Measurements from ENCODE around the gene PIK3R3. TPM values are rescaled to one million over a fixed set of nuclear protein-coding genes. Genes with fewer than 3 reads are reported as not detected.
A peak's percentile ranks its signal among the peaks of the same experiment; 100 is the strongest.
"Not testable (repeated sequence)": the region's sequence is repeated elsewhere in the genome, so short reads cannot be mapped to it uniquely, and the experiment has no call there.

PIK3R3 gene
- total RNA-seq, 1 experiment from 2014 or later, result 19.2 TPM

GRCh38 chr1:46065405-46065804, 67.0 kb downstream of the PIK3R3 start:
- no peak for DNase-seq (ENCODE audit: low read depth)

- DNase-seq (ENCODE audit: low read depth), result no peak
Measured at GRCh38 chr1:46064708-46065107, 67.7 kb downstream of the PIK3R3 start.

DNA sequence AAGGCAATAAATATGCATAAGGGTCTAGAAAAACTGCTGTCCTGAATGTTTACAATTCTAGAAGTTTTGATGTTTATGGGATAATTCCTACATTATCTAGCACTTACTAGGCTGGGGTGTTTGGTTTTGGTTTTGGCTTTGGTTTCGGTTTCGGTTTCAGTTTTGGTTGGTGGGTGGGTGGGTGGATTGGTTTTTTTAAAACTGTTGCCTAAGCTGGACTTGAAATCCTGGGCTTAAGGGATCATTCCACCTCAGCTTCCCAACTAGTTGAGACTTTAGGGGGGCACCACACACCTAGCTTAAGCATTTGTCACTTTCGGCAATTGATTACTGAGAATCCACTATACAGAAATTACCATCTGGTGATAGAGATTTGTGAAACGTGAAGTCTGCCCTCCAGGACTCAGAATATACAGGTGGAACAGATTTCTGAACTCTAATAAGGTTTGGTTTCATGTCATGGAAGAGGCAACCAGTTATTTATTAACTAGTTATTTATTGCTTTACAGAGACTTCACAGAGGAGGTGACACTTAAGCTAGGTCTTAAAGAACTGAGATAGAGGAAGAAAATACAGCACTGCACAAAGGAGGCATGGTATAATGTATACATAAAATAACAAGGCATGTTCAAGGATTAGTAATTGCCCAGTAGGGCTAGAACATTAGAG, 69.6 kb downstream of the PIK3R3 start:
- DNase-seq (ENCODE audit: low read depth), result no peak

GRCh38 chr1:46061146-46061545, 71.3 kb downstream of the PIK3R3 start:
- DNase-seq (ENCODE audit: low read depth), result no peak

GRCh38 chr1:46058936-46059335, 73.5 kb downstream of the PIK3R3 start:
- DNase-seq (ENCODE audit: low read depth), result no peak

GRCh38 chr1:46057781-46058180, 74.6 kb downstream of the PIK3R3 start:
- DNase-seq (ENCODE audit: low read depth), result no peak

DNA sequence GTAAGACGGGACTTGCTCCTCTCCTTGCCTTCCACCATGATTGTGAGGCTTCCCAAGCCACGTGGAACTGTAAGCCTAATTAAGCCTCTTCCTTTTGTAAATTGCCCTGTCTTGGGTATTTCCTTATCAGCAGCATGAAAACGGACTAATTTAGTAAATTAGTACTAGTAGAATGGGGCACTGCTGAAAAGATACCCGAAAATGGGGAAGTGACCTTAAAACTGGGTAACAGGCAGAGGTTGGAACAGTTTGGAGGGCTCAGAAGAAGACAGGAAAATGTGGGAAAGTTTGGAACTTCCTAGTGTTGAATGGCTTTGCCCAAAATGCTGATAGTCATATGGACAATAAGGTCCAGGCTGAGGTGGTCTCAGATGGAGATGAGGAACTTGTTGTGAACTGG, 75.2 kb downstream of the PIK3R3 start:
- DNase-seq (ENCODE audit: low read depth), result not testable (repeated sequence)

DNA sequence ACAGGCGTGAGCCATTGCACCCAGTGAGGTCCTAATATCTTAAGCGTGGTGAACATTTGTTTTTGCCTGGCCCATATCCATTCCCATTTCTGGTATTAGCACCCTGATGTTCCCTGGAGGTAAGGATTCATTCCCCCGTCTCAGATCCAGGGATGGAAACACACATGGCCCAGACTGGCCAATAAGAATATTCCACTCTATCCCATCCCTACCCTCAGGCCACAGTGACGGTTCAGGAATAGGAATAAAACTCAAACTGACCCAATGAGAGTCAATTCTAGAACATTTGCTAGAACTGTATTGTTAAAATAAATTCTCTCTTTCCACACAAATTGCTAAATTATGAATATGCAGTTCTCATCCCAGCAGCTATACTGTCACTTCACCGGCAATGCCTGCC, 76.1 kb downstream of the PIK3R3 start:
- DNase-seq (ENCODE audit: low read depth), result no peak

GRCh38 chr1:46053734-46054133, 78.7 kb downstream of the PIK3R3 start:
- no peak for DNase-seq (ENCODE audit: low read depth)

GRCh38 chr1:46044116-46044515, 88.3 kb downstream of the PIK3R3 start:
- no peak for DNase-seq (ENCODE audit: low read depth)

DNA sequence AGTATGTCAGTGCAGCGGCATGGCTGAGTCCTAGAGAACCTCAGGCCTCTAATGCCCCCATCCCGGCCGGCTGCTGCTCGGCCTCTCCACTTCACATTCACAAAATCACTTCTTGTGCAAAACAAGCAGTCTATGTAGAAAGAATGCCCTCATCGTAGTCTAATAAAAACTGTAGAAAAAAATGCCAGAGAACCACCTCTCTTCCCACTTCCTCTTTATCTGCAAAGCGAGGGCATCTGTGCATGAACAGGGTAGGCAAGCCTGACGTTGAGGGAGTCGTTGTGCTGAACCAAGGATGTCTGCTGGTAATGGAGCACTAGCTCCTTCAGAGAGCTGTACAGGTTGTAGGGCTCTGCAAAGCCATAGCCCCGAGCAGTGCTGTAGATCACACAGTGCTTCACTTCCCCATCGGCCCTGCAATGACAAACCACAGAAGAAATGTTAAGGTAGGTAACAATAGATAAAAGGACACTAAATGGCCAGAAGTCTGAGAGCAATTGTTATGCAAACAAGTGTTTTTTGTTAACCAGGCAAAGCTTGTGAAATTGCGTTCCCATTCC, 88.9 kb downstream of the PIK3R3 start:
- no peak for DNase-seq (ENCODE audit: low read depth)

DNA sequence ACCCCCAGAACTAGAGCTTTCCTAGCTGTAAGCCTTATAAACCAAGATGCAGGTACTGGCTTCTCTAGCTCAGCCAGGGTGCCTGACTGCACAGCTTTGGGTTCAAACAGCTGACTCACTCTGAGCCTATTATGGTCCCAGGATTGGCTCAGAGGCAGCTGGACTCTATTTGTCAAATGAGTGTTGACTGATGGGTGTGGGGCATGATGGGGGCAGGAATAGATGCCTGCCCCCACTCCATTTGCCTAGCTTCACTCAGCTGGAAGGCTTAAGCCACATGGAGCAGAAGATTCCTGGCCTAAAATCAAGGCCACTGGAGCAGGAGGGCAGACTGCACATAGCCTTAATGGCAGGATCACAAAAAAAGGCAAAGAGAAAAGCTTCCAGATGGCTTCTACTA, 90.5 kb downstream of the PIK3R3 start:
- DNase-seq (ENCODE audit: low read depth), result peak; percentile 67

GRCh38 chr1:46041551-46041950, 90.9 kb downstream of the PIK3R3 start:
- DNase-seq (ENCODE audit: low read depth), result no peak

DNA sequence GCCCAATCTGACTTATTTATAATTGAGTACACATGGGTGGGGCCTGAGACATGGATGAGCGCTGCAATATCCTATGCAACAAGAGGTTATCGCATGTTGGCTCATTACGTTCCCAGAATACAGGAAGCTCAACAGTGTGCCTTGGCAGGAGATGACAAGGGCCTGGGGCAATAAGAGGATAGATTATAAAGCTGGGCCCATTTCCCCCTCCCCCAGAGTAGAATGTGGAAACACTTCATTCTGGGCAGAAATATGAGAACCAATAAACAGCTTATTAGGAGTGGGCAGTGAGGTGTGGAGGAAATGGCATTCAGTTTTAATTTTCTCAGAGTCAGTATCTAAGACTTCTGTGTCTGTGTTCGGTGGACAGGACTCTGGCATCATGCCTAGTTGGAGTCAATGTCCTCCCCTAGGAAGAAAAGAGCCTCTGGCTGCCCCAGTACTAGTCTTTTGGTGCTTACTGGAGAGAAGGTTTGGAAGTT, 92.8 kb downstream of the PIK3R3 start:
- DNase-seq (ENCODE audit: low read depth), result peak; percentile 14

- DNase-seq (ENCODE audit: low read depth), result peak; percentile 69
Measured at GRCh38 chr1:46036894-46037839, 95.3 kb downstream of the PIK3R3 start.

DNA sequence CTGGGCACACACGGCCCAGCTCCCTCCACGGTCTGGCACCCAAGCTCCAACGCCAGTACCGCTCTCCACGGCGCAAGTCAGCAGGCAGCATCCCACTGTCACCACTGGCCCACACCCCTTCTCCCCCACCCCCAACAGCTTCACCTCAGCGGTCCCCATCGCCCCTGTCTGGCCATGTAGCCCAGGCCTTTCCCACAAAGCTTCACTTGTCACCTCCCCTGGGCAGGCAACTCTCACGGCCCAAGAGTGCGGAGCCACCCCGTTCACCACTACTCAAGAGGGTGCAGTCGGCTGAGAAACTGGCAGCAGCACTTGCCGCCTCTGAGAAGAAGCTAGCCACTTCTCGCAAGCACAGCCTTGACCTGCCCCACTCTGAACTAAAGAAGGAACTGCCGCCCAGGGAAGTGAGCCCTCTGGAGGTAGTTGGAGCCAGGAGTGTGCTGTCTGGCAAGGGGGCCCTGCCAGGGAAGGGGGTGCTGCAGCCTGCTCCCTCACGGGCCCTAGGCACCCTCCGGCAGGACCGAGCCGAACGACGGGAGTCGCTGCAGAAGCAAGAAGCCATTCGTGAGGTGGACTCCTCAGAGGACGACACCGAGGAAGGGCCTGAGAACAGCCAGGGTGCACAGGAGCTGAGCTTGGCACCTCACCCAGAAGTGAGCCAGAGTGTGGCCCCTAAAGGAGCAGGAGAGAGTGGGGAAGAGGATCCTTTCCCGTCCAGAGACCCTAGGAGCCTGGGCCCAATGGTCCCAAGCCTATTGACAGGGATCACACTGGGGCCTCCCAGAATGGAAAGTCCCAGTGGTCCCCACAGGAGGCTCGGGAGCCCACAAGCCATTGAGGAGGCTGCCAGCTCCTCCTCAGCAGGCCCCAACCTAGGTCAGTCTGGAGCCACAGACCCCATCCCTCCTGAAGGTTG, 97.6 kb downstream of the PIK3R3 start:
- DNase-seq (ENCODE audit: low read depth), result no peak

DNA sequence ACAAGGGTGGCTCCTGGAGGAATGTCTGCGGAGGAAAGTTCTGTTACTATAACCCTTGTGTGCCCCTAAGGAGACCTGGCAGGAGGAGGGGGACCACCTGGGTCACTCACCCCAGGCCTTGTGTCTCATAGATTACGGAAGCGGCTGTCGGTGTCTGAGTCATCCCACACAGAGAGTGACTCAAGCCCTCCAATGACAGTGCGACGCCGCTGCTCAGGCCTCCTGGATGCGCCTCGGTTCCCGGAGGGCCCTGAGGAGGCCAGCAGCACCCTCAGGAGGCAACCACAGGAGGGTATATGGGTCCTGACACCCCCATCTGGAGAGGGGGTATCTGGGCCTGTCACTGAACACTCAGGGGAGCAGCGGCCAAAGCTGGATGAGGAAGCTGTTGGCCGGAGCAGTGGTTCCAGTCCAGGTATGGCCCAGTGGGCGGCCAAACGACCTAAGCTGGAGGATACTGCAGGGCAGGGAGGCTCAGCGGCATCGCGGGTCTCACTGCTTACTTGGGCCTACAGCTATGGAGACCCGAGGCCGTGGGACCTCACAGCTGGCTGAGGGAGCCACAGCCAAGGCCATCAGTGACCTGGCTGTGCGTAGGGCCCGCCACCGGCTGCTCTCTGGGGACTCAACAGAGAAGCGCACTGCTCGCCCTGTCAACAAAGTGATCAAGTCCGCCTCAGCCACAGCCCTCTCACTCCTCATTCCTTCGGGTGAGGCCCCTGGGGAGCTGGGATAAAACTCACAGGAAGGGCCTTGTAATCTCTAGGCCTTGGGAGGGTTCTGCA, 101.4 kb downstream of the PIK3R3 start:
- DNase-seq (ENCODE audit: low read depth), result peak; percentile 19

DNA sequence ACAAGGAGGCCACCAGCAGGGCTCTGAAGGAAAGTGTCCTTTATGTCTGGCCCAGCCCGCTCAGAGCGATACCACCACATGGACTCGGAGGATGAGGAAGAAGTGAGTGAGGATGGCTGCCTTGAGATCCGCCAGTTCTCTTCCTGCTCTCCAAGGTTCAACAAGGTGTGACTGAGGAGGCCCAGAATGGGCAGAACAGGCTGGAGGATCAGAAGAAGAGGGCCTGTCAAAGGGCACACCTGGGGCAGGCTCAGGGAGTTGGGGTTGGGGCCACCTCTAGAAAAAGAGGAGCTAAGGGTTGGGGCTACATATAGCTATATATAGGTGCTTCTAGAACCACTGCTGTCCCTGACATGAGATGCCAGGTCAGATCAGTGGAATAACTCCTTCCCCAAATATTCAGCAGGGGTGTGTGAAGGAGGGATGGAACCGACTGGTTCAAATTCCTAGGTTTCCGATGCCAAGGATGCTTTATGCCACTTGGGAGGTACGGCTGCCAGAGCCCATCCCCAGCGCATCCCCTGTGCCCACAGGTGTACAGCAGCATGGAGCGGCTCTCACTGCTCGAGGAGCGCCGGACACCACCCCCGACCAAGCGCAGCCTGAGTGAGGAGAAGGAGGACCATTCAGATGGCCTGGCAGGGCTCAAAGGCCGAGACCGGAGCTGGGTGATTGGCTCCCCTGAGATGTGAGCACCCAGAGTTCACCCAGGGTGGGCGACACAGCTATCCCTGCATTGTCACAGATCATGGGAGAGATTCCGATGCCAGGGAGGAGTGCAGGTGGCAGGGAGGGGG, 102.2 kb downstream of the PIK3R3 start:
- DNase-seq (ENCODE audit: low read depth), result no peak

DNA sequence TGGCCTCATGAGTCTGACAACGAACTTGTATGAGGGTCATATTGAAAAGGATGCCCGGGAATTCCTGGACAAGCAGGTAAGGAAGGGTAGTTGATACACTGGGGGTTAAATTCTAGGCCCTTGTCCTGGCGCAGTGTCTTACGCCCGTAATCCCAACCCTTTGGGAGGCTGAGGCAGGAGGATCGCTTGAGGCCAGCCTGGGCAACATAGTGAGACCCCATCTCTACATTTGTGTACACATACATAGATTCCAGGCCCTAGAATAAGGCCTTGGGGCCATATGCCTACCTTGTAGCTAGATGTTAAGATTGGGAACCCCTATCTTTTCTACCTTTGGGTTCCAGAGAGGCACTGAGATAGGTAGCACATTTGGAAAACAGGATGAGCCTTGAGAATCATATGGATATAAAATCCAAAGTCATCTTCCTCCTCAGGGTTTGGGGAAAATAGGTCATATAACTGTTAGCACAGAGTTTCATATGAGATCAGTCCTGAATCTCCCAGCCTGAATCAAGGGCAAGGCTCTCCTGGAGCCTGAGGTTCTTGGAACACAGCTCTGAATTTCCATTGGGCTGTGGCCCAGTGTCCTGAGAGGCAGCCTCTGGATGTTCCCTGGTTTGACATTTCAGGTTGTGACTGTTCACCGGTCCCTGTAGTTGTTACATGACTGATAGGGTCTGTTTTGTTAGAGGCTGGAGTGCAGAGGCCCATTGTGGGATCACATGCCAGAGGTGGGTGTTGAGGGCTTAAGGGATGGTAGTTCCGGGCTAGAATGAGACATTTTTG, 104.4 kb downstream of the PIK3R3 start:
- DNase-seq (ENCODE audit: low read depth), result no peak
